Heart right ventricle (tissue), 16 donors: ENCODE data around the gene CDH13. TPM values are rescaled to one million over a fixed set of nuclear protein-coding genes. Genes with fewer than 3 reads are reported as not detected.

ENCODE experiments used
- ATAC-seq, 8 donors: fragments of 200-7000 bp; cut with Tn5 transposase; one replicate each; pipeline ENCODE4 v1.9.1; 2020; ENCODE audit warnings: mild to moderate bottlenecking in 8 of 8, moderate library complexity in 8 of 8, moderate number of reproducible peaks in 1 of 8
- DNase-seq, 2 donors: peaks; one replicate each; pipeline ENCODE4 v3.0.0-alpha.2; 2020
- H3K27ac ChIP-seq, 10 donors: fragments of 200-600 bp; sonication (generic) in 2 of 10; one replicate each; pipeline versions ENCODE4 v1.5.0 to v1.8.0; 2020 to 2022; ENCODE audit warnings: mild to moderate bottlenecking in 3 of 10
- H3K27me3 ChIP-seq, 7 donors: fragments of 200-600 bp; one replicate each; pipeline ENCODE4 v1.8.0; 2021 to 2022; ENCODE audit warnings: mild to moderate bottlenecking in 2 of 7
- H3K36me3 ChIP-seq, 9 donors: fragments of 200-600 bp; sonication (generic) in 1 of 9; one replicate each; pipeline versions ENCODE4 v1.5.0 to v1.8.0; 2020 to 2022; ENCODE audit warnings: mild to moderate bottlenecking in 2 of 9
- H3K4me1 ChIP-seq, 9 donors: fragments of 200-600 bp; sonication (generic) in 1 of 9; one replicate each; pipeline versions ENCODE4 v1.5.0 to v1.8.0; 2020 to 2022; ENCODE audit warnings: mild to moderate bottlenecking in 4 of 9
- H3K4me3 ChIP-seq, 10 donors: fragments of 200-600 bp; sonication (generic) in 2 of 10; one replicate each; pipeline versions ENCODE4 v1.5.0 to v1.8.0; 2020 to 2022; ENCODE audit warnings: mild to moderate bottlenecking in 7 of 10, moderate library complexity in 2 of 10
- H3K9me3 ChIP-seq, 11 donors: fragments of 200-600 bp in 10 of 11; sonication (generic) in 2 of 11; one replicate each; pipeline versions ENCODE4 v1.5.0 to v1.8.0; 2013 to 2022; ENCODE audit warnings: mild to moderate bottlenecking in 2 of 11, control low read depth in 1 of 11, moderate library complexity in 1 of 11
- CTCF ChIP-seq, 9 donors: fragments of 200-600 bp; sonication (generic) in 2 of 9; IDR thresholded peaks; one replicate each; pipeline versions ENCODE4 v1.5.0 to v1.8.0; 2021 to 2022; ENCODE audit warnings: antibody characterized with exemption in 9 of 9, mild to moderate bottlenecking in 5 of 9, moderate library complexity in 1 of 9
- WGBS, 2 donors: extraction: QIAGEN DNeasy Blood & Tissue Kit; methylation state at CpG; one replicate each; pipeline ENCODE4 v1.1.7; 2013; ENCODE audit warnings: inconsistent platforms in 1 of 2; 5-methylcytosine and 5-hydroxymethylcytosine counted together
- intact Hi-C, 10 donors: fragments of 100-400 bp; cut with DNase I; formaldehyde crosslinking; loops; one replicate each; pipeline versions ENCODE4 v1.11.1 to v1.14.2; 2022
- polyA plus RNA-seq, 2 donors: library from polyadenylated mRNA; stranded (reverse); fragments of 200-250 nt; gene quantifications; one replicate each; pipeline ENCODE4 v1.2.3, GENCODE V29; 2013
- total RNA-seq, 10 donors: library from RNA; stranded (reverse); fragmentation: NEBNext Ultra II Directional in 3 of 10; extraction: Animal tissue kit (Norgen Biotek cat#: 25700) in 3 of 10; gene quantifications; one replicate each; pipeline versions ENCODE4 v1.2.1 to v1.2.4, GENCODE V29; 2021 to 2023
- donor health status: Arrhythmogenic right ventricular cardiomyopathy.
- donor health status: ischemic (EF 13 %, LVEDD 7.1; RV severe dilation, severe dysfunction).
- donor health status: healthy with polysubstance abuse.
- donor health status: DM: no; HTN: yes; CAD: no.
- donor health status: DM: no; HTN: no; CAD: no.
- donor health status: ischemic (EF 25% LVEDD 6.9; RV normal size, moderate dysfunction).
- donor health status: ischemic (EF 25% LVEDD 5.7; RV mildly dilated, moderate dysfunction).
- donor health status: healthy.
- donor health status: DM: yes; HTN: yes; CAD: no.
- donor health status: Ischemic cardiomyopathy.
- donor health status: ischemic (EF 35%, LVEDD 5.7; RV mildly dilated, moderate dysfunction).
- donor health status: nonischemic (EF 11% LVEDD 7.7; RV severe dilation, severe dysfunction).
- donor health status: DM: yes; HTN: yes; CAD: no.
- donor health status: PGD.
- donor health status: ischemic (EF 29% LVEDD 5.4; RV normal size, mild dysfunction).
- donor health status: nonischemic (EF 23%, LVEDD 6.1; RV moderate dilation, normal function).

CDH13 gene
- total and polyA plus RNA-seq, 12 donors: 15.5 to 221 (median 168) TPM

- Histone ChIP-seq H3K36me3 (no peaks in the 10 kb centered on the region), H3K4me3 (no peak overlapping the region), H3K9me3 (no peaks in the 10 kb centered on the region), H3K27ac (no peak overlapping the region), H3K4me1 (peaks cover 0 to 28% (median 4%) of the 10 kb centered on the region in 9 donors), H3K27me3 (no peaks in the 10 kb centered on the region)
- 74 to 93% methylated on average over 1 of the region's 1 CpG for WGBS, 2 donors
- ATAC-seq: no peak
- no peak for TF ChIP-seq CTCF (IDR thresholded peaks at IDR 0.05)
- no peak for DNase-seq
- intact Hi-C loops: no loop called here
These were observed 181.3 kb downstream of the CDH13 start for GRCh38 chr16:82808036-82808435.

- Histone ChIP-seq H3K36me3 (no peaks in the 10 kb centered on the region), H3K4me3 (no peak overlapping the region), H3K4me1 (peaks cover 0 to 27% (median 4%) of the 10 kb centered on the region in 9 donors), H3K9me3 (no peaks in the 10 kb centered on the region), H3K27me3 (no peaks in the 10 kb centered on the region), H3K27ac (no peak overlapping the region)
- TF ChIP-seq CTCF (IDR thresholded peaks at IDR 0.05): no peak
- intact Hi-C loops: no loop called here
- WGBS, 2 donors: 83% methylated on average over 6 of the region's 6 CpGs
- ATAC-seq: no peak
- no peak for DNase-seq
These were observed 183.3 kb downstream of the CDH13 start for GRCh38 chr16:82810077-82810476.

- intact Hi-C loops: no loop called here
- Histone ChIP-seq H3K27ac (no peak overlapping the region), H3K27me3 (no peaks in the 10 kb centered on the region), H3K4me1 (peaks cover 0 to 16% (median 0%) of the 10 kb centered on the region in 9 donors), H3K9me3 (no peaks in the 10 kb centered on the region), H3K36me3 (no peaks in the 10 kb centered on the region), H3K4me3 (no peak overlapping the region)
- ATAC-seq (no peak), DNase-seq (no peak)
- WGBS, 2 donors: 54 to 71% methylated on average over 3 of the region's 3 CpGs
- TF ChIP-seq CTCF (IDR thresholded peaks at IDR 0.05): no peak
These were observed 187.3 kb downstream of the CDH13 start for GRCh38 chr16:82814059-82814458.

- no peak overlapping the region for H3K27ac ChIP-seq
- DNase-seq (no peak), ATAC-seq (no peak)
- intact Hi-C loops: no loop called here
- no peaks in the 10 kb centered on the region for H3K36me3 ChIP-seq
- no peak for TF ChIP-seq CTCF (IDR thresholded peaks at IDR 0.05)
- H3K4me1 ChIP-seq: peaks cover 0 to 7% (median 0%) of the 10 kb centered on the region in 9 donors
- peaks cover 0 to 8% (median 0%) of the 10 kb centered on the region in 11 donors for H3K9me3 ChIP-seq
- no peak overlapping the region for H3K4me3 ChIP-seq
- no peaks in the 10 kb centered on the region for H3K27me3 ChIP-seq
These were observed 192.5 kb downstream of the CDH13 start for GRCh38 chr16:82819286-82819685.
